ELR (cell line): ENCODE data around the gene PHC2.

Experiments used
- DNase-seq: peaks from one replicate; pipeline ENCODE4 v3.0.0-alpha.2; 2015; ENCODE audit warnings: low read depth

The PHC2 gene

DNA sequence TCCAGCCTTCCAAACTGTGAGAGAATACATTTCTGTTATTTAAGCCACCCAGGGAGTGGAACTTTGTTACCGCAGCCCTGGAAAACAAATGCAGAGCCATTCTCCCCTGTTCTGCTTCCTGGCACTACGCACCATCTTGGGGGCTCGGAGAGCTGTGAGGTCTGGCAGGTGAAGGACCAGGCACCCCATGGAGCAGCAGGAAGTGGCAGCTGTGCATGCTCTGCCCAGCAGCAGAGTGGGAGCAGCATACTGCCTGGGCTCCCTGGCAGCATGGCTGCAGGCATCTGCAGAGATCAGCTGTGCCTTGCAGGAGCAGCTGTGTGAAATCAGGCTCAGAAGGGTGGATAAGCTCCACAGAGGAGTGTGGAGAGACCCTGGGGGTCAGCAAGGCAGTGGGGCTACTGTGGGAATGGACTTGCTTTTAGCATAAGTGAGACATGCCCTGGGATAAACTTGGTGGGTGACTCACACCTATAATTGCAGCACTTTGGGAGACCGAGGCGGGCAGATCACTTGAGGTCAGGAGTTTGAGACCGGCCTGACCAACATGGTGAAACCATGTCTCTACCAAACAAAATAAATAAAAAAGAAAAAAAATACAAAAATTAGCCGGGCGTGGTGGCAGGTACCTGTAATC, 23.9 kb upstream of the PHC2 start:
- peak; percentile 43 for DNase-seq

DNA sequence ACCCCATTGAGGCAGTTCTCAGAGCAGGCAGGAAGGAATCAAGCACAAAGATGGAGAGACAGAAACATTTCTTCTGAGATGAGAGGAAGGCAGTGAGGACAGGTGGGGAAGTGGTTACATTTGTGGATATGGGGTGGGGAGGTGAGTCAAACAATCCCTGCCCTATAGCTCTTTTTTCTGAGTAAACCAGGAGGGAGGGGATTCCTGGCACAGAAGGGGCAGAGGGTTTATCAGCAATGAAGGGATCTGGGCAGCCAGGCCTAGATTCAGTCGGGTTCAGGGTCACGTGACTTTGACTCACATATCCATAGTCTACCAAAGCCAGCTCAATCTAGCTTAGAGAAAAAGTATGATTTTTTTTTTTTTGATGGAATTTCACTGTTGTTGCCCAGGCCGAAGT, 15.7 kb upstream of the PHC2 start:
- DNase-seq = no peak

DNA sequence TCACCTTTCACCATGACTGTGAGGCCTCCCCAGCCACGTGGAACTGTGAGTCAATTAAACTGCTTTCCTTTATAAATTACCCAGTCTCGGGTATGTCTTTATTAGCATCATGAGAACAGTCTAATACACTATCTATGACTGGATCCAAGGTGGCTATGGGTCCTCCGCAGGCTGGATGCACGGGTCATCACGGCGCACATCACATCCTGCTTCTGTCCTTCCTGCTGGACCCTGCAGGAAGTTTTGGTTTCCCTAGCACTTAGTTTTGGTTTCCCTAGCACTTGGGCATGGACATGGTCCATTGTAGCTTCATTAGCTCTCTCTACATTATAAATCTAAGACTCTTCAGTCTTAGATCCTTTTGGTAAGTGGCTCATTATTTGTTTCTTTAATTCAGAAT, 14.2 kb upstream of the PHC2 start:
- DNase-seq = no peak

DNA sequence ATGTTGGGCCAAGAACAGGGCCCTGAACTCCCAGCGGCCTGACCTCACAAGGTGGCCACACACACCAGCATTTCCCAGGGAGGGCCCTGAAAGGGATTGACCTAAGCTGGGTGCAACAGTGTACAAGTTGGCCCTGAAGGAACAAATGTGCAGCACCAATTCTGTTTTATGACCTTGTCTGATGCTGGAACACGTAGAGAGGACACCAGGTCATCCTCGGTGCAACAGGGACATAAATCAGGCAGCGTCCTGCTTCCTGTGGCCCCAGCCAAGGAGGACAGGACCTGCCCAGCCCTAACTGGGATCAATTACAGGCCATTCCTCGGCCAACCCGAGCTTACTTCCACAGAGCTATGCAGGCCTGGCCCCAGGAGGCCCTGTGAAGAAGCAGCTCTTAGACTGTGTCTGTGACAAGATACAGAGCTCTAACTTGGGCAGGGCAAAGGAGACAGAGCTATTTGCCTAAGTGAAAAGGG, 12.8 kb upstream of the PHC2 start:
- DNase-seq = no peak

DNA sequence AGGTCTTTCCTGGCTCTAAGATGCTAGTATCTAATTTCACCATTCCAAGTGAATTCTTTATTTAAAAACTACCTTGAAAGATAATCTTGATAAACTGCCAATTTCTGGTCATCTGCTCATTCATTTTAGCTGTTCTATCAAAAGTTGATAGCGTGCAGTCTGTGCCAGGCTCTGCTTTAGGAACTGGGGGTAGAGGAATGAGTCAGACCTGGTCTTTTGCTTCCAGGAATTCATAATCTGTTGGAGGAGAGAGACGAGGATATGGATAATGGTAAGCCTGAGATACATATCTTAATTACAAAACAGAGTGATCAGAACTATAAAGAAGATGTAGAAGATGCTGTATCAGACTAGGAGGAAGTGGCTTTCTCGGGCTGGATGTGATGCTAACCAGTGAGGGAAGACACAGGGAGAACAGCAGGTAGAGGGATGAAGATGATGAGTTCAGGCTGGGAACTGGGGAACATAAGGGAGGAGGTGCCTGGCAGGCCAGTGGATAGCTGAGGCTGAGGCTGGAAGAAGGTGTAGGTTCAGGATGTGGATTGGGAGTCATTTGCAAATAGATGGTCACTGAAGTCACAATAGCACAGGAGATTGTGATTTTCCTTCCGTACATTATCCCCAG, 12.3 kb upstream of the PHC2 start:
- peak; percentile 70 for DNase-seq

DNA sequence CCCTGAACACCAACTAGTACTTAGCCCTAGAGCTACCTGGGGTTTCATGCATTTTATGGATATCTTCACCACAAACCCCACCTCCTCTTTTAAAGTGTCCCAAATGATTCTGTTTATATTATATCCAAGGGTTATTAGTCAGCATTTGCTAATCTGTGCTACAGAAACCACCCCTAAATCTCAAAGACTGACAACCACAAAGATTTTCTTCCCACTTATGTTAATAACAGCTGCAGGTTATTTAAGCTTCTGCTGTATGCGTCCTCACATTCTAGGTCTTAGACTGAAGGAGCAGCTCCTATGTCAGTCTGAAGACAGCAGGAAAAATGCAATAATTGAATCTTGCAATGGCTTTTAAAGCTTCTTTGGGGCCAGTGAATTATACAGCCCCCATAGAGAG, 11.2 kb upstream of the PHC2 start:
- DNase-seq = peak; percentile 46

DNA sequence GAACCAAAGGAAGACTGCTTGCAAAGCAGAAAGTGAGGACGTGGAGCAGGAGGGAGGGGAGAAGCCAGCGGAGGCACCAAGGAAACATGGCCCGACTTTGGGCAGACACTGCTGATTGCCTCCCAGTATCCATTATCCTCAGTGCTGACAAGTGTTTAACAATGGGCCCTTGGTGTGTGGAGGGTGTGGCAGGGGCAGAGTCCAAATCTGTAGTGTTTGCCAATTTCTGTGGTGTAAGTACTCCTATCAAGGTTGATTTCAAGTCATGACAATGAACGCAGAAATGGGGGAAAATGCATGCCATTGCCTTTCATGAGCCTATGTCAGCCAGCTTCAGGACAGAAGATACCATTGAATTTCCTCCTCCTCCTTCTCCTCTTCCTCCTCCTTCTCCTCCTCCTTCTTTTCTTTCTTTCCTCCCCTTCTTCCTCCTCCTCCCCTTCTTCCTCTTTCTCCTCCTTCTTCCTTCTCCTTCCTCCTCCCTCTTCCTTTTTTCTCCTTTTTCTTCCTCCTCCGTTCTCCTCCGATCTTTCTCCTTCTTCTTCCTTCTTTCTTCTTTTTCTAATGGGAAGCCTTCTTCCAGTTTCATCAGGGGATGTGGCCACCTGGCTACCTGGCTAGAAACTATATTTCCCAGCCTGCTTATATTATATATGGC, 10.3 kb upstream of the PHC2 start:
- no peak for DNase-seq

DNA sequence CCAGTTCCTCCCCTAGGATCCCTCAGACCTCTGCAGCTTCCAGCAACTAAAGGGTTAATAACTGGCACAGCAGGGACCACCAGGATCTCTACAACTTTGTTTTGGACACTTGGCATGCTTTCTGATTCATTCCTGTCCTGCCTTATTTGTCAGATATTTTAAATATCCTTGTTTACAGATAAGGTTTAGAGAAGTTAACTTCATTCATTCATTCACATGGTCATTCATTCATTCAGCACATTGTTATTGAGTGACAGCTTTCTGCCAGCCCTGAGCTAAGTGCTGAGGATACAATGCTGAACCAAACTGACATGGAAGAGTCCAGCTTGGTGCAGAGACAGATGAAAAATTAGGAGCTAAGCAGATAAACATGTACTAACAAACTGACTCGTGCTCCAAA, 8.8 kb upstream of the PHC2 start:
- DNase-seq = no peak

DNA sequence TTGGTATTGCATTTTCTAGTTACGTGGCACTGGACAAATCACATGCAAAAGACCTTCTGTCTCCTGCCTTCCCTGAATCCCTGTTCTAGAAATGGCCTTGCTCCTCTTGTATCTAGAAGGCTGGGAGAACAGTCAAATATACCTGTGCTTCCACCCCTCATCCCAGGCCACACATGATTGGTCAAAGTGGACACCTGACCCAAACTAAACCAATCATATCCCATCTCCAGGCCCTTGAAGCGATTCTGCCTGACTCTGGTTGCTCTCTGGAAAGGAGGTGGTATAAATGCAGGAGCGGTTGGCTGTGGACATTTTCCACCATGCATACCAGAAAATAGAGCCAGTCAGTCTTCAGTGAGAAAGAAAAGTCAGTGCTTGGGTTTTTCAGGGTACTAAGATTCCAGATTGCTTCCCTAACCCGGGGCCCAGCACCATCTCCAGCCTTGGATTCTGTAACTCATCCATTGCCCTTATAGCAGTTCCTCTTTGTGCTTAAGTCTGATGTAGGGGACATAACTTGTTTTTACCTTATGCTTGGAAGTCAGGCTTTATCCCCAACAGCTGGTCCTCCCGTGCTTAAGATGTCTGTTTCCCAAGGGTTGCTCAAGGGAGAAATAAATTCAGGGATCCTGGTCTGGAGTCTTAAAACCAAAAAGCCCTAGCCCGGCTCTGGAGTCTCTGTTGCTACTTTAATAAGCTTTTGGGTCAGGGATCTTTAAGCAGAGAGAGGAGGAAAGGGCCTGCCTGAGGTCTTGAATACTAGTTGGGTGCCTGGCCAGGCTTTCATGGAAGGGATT, 7.7 kb upstream of the PHC2 start:
- DNase-seq = no peak

DNA sequence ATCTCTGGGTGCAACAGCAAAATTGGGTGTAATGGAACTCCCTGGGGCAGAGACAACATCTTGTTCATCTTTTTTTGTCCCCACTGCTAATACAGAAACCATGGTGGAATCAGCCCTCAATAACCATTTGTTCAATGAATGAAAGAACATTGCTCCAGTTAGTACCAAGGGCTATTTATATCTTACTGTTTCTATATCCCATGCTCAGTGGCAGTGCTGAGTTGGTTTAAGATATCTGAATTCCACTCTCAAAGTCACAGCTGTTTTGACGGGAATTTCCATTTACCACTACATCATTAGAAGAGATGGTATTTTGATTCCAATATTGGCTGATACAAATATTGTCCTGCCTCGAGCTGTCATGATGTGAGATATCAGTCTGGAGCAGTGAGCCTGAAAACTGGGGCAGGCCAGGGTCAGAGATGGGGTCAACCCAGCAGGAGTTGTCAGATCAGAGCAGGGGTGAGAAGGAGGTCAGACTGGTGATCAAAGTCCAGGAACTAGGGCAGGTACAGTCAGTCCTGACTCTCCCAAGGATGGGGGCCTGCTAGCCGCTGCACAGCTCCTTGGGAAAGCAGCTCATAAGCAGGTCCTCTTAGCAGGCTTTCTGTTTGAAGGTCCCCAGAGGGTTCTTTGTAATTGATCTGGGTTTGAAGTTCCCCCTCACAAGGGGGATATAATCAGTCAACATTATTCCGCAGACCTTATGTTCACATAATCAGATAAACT, 5.8 kb upstream of the PHC2 start:
- DNase-seq = no peak

DNA sequence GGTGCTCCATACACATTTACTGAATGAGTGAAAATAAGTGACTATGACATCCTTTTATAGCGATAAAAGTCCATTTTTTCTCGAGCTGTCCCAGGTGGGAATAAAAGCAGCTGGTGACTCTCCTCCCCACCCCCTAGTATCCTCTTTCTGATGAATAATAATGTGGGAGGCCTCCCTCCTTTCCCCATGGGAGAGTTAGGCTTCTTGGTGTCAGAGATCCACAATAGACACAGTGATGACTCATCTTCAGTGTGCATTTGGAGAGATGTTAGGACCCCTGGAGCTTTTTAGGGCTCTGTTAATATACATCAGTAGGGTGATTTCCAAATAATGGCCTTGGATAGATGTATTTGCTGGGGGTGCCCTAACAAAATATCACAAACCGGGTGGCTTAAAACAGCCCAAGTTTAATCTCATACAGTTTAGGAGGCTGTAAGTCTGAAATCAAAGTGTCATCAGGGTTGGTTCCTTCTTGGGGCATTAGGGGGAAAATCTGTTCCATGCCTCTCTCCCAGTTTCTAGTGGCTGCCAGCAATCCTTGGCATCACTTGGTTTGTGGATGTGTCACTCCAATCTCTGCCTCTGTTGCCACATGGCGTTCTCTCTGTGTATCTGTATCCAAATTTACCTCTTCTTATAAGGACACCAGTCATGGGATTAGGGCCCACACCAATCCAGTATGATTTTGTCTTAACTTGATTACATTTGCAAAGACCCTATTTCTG, 4.4 kb upstream of the PHC2 start:
- DNase-seq = peak; percentile 92

DNA sequence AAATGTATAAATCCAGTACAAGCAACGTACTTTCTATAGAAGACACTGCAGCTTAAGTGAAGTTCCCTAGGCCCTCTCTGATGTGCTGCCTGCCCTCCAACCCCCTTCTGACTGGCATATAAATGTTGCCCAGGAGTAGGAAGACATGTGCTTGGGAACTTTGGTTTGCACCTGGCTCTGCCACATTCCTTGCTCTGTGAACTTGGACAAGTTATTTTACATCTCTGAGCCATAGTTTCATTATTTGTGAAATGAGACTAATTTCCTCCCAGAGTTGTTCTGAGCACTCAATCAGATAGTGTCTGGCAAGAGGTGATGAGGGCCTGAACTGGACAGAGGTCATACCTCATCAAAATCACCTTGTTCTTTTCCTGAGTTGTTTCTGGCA, 3.5 kb upstream of the PHC2 start:
- DNase-seq = no peak

DNA sequence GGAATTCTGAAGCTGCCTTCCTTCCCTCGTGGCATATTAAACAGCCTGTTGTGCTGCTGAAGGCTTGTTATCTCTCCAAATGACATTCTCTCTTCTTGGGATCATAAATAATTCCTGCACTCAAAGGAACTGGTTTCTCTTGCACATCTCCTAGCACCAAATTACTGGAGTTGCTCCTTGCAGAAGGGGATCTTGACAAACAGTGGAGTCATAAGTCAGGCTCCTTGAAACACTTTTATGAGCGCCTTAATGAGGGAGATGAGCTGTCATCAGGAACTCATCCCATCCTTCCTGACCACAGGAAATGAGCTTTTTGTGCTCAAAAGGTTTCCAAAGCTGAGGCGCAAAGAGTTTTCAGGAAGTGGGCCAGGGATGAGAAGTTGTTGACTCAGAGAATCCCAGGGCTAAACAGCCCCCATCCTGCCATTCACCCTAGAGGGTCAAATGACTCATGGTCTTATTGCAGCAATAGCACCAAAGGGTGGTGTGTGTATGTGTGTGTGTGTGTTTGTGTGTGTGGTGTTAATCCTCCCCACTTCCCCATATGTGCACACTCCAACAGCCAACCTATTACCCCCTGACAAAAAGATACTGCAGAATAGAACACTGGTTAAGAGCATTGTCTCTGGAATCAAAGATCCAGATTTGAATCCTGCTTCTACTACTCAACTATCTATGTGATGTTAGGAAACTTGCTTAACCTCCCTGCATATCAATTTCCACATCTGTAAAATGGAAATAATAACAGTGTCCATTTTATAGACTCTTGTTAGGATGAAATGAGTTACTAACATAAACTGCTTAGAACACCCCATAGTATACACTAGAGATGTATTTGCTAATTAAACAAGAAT, 2.8 kb upstream of the PHC2 start:
- peak; percentile 100 for DNase-seq

DNA sequence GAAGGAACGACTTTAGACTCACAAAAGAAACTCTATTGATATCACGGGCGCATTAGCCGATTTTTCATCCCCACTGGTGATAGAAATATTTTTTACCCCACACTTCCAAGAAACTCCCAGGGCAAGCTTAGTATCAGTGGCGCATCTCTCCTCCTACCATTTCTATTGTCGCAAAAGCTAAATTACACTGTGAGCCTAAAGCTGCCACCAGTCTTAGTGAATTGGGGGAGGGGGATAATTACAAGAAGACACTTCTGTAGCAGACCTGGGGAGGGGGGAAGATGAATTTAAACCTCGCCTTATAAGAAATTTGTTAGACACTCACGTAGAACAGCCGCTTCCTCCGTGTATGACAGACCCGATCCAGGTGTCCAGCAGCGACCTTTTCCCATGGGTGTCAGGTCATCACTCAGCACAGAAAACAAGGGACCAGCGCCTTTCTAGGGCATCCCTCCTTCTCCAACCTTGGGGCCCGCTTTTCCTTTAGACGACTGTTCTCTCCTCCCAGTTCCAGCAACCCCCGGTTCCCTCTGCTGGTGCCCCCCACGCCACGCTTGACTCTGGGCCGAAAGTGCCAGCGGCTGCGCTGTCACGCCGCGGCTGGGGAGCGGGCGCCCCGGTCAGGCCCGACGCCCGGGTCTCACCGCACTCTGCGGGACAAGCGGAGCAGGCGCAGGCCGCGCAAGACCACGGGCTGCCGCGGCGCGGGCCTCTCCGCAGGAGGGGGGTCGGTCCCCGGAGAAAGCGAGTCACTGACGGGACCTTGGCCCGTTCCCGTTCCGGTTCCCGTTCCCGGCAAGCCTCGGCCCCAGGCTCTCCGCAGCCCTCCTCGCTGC, 821 bp downstream of the PHC2 start:
- DNase-seq = peak; percentile 46

DNA sequence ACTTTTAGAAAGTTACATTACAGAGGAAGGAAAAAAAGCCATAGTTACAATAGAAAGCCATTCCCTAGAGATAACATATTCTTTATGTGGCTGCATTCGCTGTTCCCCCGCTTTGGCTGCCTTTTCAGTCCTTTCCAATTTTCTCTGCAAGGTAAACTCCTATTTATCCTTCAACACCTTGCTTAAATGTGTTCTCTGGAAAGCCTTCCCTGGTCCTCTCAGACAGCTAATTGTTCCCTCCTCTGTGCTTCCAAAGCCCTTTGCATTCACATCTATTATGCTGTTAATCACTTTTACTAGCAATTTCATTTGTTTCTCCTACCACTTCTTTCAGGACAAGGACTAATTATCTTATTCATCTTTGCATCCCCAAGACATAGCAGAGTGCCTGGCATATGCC, 1.6 kb downstream of the PHC2 start:
- no peak for DNase-seq

DNA sequence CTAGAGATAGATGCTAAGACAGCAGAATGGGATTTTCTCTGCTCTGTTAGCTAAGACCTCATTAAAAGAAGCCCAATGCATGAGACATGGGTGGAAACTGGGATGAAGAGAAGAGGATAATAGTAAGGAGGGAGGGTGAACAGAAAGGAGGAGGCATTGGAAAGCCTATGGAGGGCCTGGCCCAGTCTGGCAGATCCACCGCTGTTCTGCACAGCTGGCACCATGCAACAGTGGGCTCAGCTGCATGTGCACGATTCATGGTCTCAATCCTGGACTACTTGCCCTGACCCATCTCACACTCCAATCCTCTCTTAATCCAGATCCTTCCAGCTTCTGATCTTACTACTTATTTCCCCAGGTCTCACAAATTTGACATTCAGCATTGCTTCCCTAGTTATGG, 2.2 kb downstream of the PHC2 start:
- no peak for DNase-seq

DNA sequence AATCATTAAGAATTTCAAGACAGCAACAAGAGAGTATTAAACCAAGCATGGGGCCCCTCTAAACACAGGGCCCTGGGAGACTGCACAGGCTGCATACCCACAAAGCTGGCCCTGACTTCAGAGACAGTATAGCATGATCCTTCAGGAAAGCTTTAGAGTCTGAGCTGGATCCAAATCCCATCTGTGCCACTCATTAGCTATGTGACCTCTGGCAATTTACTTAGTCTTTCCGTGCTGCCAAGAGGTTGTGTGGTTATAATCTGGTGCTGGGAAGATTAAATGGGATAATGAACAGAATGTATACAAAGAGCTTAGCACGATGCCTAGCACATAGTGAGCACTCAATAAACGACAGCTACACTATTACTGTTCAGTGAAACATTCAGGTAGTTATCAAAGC, 4.0 kb downstream of the PHC2 start:
- no peak for DNase-seq

DNA sequence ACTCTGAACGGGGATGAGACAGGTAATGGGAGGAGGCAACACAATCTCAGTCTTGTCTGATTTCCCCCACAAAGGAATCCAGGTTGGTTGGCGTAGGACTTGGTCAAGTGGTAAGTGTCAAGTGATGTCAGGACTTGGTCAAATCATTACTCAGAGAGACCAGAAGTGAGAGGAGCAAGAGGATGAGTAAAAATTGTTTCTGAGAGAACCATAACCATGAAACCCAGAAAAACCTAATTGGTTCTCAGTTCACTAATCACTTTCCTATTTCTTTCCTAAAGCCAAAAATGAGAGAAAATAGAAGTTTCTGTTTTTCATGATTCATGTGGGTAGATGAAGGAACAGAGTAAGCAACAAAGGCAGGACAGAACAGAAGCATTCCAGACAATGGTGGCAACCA, 5.0 kb downstream of the PHC2 start:
- DNase-seq = no peak

DNA sequence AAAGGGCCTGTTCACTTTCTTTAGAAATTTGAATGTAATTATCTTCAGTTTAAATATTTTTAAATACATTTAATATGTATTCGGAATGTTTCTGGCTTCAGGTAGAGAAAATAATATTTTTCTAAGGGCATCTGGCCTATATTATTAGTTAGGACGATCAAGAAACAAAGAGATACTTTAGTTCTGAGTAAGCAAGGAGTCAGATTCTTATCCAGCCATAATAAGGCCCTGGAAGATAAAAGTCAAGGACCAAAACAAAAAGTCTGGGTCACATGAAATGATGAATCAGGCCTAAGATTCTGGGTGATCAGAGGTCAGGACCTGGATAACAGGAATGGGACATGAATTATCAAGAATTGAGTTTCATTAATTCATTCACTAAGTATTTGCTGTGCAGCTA, 6.3 kb downstream of the PHC2 start:
- peak; percentile 85 for DNase-seq

DNA sequence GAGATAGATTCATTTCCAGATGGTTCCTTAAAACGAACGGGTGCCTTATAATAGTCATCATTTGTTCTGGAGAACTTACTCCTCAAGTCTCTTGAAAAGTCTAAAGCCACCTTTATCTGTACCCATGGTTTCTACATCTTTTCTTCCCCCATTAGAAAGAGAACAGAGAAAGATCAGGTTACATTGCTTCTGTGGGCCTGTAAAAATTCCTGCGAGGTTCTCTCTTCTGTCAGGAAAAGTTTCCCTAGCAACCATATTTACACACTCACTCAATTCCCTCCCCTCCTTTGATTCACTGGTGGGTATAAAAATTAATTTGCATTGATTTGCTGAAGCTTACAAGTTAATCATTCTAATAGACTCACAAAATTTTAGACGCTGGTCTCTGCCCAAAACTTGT, 6.7 kb downstream of the PHC2 start:
- peak; percentile 55 for DNase-seq
